Measurements from ENCODE around the gene UGT8.
A peak's percentile ranks its signal among the peaks of the same experiment; 100 is the strongest.

UGT8 gene

DNA sequence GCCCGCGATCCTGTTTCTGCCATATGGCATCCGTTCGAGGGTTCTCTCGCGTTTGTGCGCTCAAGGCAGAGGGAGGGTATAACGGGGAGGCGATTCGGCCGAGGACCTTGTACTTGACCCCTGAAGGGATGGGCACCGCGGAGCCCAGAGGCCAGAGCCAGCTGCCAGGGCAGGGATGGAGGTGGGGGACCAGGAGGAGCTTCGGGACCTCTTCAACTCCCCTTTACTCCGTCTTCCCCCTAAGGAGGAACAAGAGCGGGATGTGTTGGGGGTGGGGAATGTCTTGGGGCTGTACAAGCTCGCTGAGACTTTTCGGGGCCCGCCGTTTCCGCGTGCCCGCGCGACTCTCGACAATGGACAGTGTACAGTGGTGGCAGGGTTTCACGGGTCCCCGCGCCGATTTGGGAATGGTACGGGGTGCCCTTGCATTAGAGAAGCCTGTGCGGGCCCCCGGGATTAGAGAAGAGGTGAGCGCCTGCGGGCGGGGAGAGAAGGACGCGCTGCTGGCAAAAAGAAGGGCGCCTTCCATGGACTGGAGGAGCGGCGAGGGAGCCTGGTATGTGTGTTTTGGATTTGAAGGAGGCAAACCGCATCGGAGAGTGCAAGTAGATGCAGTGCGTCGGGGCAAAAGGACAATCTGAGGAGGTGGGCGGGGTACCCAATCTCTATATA is 760 bp downstream of the UGT8 start:
- TF ChIP-seq, protein P1, sequence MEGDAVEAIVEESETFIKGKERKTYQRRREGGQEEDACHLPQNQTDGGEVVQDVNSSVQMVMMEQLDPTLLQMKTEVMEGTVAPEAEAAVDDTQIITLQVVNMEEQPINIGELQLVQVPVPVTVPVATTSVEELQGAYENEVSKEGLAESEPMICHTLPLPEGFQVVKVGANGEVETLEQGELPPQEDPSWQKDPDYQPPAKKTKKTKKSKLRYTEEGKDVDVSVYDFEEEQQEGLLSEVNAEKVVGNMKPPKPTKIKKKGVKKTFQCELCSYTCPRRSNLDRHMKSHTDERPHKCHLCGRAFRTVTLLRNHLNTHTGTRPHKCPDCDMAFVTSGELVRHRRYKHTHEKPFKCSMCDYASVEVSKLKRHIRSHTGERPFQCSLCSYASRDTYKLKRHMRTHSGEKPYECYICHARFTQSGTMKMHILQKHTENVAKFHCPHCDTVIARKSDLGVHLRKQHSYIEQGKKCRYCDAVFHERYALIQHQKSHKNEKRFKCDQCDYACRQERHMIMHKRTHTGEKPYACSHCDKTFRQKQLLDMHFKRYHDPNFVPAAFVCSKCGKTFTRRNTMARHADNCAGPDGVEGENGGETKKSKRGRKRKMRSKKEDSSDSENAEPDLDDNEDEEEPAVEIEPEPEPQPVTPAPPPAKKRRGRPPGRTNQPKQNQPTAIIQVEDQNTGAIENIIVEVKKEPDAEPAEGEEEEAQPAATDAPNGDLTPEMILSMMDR (conservative IDR thresholded peaks at IDR 0.05) = no peak
- peak overlapping the region; percentile 84 for H3K27ac ChIP-seq

DNA sequence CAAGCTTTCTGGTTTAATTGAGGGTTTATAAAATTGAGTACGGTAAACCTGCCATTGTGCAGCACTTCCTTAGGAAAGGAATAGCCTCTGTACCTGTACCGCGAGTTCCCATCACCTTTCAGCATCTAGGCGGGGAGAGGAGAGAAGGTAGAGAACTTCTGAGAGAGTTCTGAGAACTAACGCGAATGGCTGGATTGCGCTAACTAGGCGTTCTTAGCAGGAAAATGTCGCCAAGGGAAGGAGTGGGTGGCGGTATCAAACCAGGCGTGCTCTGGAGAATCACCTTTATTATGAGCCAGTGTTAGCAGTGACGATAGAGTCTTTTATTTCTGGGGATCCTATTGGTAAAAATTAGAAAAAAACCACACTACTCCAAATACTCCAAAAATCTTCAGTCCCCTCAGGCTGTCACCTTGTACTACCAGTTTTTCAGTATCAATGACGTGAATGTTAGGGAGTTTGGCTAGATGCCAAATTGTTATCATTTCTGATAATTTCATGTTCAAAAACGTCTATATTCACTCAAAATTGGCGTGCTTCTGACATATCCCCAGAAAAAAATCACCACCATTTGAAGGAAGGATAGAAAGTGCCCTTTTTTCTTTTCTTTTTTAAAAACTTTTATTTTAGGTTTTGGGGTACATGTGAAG is 1.4 kb downstream of the UGT8 start:
- H3K27ac ChIP-seq = peak overlapping the region; percentile 84
- TF ChIP-seq, protein P1 (conservative IDR thresholded peaks at IDR 0.05) = no peak

DNA sequence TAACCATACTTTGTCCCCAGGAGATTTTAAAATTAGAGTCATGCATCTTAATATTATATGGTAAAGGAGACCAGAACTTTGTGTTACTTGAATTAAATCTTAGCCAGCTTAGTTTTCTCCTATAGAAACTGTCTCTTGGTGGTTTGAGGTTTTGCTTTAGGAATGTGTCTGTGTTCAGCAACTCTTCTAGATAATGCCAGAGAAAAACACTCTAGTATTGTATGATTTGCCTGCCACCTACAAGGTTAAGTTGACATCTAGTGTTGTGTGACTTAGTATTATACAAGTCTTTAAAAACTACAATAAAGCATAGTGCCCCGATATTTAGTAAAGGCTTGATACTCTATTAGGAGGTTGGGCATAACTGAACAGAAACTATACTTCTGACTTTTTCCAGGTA is 2.1 kb downstream of the UGT8 start:
- no peak overlapping the region for H3K27ac ChIP-seq

DNA sequence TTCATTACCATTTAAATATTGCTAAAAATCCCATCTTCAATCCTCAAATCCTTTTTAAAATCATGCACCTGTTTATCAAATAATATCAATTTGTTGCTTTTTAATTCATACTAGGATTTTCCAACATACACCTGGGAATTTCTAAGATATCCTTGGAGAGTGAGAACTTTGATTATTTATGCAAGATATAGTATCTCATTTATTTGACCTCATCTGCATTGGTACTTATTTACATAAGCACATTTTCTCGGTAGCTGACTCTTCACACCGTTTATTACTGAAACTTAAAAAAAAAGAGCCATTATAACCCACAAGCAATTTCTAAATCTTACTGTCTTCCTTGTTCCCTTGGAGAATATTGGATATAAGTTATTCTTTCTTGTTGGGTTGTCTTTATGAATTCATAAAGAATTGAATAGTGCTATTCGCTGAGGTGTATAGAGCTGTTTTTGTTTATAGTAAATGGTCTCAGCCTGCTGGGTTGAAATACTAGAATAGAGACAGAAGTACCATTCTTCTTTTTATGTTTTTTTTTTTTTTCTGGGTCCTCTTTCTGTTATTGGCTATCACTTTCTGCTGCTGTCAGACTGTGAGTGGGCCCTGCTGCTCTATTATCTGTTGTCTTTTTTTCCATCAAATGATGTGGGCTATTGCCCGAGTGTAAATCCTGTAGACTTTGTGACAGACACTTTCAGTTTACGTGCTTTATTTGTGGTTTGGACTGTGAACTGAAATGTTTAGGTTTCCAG is 2.9 kb downstream of the UGT8 start:
- TF ChIP-seq, protein P1 (conservative IDR thresholded peaks at IDR 0.05) = no peak
- H3K27ac ChIP-seq = no peak overlapping the region

More for the DNA sequence above, 2.1 kb downstream of the UGT8 start:
- TF ChIP-seq, protein P1 (conservative IDR thresholded peaks at IDR 0.05) = no peak

DNA sequence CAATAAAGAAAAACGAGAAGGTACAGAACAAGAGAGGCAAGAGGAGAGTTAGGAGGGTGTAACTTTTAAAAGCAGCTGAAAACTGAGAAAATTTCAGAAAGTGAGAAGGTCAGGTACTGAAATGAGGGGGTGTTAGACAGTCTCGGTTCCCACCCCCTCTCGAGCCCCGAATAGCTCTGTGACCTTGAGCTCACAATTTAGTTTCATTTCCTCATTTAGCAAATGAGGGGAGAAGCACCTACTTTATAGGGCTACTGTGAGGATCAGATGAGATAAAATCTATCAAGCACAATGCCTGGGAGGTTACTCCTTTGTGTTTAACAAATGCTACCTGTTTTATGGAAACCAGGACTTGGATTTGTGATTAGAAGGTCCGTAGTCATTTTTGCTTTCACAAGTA is 4.9 kb downstream of the UGT8 start:
- TF ChIP-seq, protein P1 (conservative IDR thresholded peaks at IDR 0.05) = no peak
- H3K27ac ChIP-seq = no peak overlapping the region

DNA sequence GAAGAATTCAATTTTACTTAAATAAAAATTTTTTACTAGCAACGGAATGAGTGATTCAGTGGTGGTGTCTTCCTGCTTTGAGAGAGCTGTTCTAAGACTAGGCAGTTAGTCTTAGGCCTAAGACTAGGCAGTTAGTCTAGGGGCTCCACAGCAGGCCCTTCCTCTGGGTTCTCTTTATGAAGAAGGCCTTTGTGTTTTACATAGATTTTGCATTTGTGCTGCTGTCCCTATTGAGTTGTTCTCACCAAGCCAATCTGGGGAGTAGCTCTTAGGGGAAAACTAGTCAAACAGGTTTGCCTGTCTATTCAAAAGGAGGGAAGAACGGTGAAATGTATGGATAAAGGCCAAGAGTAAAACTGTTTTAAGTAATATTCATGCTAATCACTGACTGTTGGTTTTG is 7.6 kb downstream of the UGT8 start:
- H3K27ac ChIP-seq = no peak overlapping the region
- TF ChIP-seq, protein P1 (conservative IDR thresholded peaks at IDR 0.05) = no peak

DNA sequence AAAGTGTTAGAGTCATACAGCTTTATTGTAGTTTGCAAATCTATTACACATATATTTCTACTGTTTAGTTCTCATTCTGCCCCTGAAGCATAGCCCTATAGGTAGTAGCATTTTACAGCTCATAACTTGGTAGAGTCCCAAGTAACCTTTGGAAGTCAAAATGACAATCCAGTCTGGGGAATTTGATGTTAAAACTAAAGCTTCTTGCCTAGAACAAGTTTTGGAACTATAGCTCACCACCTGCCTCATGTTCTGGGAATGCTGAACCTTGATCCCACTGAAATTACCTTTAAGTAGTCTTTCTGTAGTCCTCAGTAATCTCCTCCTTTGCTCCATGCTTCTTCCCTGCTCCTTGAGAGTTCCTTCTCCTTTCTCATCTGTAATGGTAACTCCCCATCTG is 8.4 kb downstream of the UGT8 start:
- H3K27ac ChIP-seq = no peak overlapping the region
- TF ChIP-seq, protein P1 (conservative IDR thresholded peaks at IDR 0.05) = no peak
